GM21360 (cell line): ENCODE data around the gene ZDHHC7.

Experiments used
- ATAC-seq: cut with Tn5 transposase; IDR thresholded peaks from one replicate; pipeline ENCODE4 v1.9.1; 2021; ENCODE audit warnings: mild to moderate bottlenecking, moderate library complexity; ENCODE audit not compliant: unreplicated experiment

ZDHHC7 gene

DNA sequence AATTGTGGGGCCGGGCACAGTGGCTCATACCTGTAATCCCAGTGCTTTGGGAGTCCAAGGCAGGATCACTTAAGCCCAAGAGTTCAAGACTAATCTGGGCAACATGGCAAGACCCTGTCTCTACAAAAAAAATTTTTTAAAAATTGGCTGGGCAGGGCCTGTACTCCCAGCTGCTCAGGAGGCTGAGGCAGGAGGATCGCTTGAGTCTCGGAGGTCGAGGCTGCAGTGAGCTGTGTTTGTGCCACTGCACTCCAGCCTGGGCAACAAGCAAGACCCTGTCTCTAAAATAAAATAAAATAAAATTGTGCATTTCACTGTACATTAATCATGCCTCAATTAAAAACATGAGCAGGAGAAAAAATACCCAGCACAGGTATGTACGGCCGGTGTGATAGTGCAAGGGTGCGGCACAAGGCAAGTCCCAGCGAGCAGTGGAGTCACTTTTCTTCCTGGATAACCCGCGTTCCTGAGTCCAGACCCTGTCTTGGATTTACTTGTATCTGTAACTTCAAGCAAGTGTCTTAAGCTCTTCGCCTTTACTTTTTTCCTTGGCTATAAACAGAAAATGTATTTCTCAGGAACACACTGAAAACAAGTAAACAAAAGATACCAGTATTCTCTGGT is 11.4 kb downstream of the ZDHHC7 start:
- no peak for ATAC-seq

DNA sequence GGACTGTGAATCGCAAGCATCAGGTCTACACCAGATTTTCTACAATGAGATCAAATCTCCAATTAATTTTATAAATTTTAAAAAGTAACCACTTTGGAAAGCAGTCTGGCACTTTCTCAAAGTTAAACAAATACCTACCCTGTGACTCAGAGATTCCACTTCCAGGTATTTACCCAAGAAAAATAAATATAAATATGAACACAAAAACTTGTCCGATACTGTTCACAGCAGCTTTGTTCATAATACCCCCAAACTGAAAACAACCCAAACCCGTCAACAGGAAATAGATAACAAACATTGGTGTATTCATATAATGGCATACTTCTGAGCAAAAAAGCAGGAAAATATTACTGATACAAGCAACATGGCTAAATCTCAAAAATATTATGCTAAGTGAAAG is 12.1 kb downstream of the ZDHHC7 start:
- no peak for ATAC-seq

DNA sequence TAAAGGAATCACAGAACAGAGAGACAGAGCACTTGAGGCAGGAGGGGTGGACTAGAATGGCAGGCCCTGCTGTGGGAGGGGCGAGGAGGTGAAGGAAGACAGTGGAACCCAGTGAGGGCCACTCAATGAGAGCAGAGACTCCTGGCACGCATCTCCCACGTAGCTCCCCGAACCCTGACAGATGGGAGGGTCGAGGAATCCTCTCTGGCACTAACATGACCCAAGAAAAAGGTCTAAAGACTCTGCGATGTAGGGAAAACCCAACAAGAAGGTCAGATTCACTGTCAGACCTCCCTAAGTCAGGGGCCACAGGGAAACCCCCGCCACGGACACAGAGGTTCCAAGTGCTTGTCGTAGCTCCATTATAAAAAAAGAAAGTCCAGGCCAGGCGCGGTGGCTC is 15.0 kb downstream of the ZDHHC7 start:
- no peak for ATAC-seq

DNA sequence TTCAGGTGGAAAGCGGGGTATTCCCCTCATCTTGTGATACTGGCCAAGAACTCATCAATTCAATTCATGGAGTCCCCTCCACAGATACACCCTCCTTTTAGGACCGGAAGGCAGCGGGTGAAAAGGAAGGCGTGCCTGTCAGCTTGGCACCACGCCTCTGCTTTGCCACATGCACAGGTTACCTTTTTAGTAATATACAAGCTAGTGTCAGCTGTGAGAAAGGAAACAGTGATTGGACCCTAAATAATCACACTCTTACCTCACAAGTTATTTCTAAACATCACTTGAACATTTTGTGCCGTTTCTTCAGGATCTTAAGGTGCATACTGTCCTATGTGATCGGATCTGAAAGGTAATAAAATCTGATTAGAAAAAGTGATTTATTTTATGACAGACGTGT is 15.7 kb downstream of the ZDHHC7 start:
- no peak for ATAC-seq

DNA sequence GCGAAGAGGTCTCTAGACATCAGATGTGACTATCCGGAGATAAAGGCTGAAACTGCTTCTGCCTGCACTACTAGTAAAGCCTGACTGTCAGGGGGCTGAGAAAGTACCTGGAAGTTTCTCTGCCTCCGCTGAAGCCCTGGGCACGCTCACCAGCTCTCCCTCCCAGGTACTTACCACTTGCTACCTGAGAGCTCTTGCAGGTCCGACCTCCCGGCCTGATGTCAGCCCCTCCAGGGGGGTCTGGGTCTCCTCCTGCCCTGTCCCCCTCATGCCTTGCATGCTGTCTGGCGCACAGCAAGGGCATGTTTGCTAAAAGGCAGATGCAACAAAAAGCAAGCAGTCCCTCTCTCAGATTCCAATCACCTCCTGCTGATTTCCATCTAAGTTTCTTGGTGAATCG is 17.4 kb downstream of the ZDHHC7 start:
- ATAC-seq, result no peak

DNA sequence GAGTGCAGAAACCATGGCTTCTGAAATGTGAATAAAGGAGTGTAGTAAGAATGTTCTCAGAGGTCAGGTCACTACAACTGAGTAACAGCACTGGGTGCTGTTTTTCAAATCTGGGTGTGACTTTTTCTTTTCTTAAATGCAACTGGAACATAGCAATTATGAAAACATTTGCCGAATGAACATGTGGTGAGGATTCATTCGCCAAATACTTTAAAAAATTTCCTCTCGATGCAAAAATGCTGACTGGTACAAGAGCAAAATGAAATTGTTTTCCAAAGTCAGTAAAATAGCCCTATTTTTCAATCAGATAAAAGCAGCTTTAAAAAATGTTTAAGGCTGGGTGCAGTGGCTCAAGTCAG is 18.6 kb downstream of the ZDHHC7 start:
- no peak for ATAC-seq

DNA sequence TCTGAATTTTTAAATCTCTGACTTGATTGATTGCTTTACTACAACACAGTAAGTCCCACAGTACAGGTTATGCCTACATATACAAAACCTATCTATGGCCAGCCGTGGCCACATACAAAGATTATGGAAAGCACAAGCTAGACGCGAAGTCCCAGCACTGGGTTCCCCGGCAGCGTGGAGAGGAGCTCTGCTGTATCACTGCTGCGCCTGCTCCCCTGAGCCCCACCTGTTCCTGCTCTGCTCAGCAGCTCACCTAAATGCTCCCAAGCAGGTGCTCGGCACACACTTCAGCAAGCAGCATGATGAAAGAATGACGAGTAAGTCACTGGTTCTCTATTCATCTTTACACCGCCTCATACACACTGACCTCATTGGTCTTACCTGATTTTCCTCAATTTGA is 20.6 kb downstream of the ZDHHC7 start:
- no peak for ATAC-seq

DNA sequence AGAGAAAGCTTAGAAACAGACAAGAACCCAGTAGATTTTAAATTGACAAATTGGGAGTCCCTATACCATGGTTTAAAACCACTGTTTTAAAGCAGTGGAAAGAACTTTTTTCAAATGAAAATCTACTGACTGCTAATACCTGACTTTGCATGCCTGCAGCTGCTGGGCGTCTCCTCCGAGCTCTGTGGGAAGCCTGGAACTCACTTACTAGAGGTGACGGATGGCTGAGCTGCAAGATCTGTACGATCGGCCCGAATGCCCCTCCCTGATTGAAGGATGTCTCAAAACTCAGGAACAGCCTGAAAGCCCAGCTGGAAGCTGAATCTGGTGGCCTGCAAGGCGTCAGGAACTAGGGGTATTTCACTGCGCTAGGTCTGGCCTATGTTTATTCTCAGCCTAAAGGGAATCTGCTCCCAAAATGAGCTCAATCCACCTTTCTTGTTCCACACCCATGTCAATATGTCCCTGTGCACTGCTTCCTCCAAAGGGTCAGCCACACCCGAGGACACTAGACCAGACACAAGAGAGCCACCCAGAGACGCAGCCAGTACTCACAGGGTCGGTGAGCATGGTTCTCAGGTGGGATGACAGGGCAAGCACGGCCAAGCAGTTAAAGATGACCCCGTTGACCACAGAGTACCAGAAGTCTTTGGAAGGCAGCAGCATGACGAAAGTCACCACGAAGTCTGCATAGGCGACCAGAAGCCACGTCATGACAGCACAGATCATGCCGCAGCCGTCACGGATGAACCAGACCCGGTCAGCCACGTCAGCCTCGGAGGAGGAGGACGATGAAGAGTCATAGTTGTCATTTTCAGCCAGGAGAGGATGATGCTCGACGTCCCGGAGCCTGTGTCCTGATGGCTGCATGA is 21.4 kb downstream of the ZDHHC7 start:
- no peak for ATAC-seq

DNA sequence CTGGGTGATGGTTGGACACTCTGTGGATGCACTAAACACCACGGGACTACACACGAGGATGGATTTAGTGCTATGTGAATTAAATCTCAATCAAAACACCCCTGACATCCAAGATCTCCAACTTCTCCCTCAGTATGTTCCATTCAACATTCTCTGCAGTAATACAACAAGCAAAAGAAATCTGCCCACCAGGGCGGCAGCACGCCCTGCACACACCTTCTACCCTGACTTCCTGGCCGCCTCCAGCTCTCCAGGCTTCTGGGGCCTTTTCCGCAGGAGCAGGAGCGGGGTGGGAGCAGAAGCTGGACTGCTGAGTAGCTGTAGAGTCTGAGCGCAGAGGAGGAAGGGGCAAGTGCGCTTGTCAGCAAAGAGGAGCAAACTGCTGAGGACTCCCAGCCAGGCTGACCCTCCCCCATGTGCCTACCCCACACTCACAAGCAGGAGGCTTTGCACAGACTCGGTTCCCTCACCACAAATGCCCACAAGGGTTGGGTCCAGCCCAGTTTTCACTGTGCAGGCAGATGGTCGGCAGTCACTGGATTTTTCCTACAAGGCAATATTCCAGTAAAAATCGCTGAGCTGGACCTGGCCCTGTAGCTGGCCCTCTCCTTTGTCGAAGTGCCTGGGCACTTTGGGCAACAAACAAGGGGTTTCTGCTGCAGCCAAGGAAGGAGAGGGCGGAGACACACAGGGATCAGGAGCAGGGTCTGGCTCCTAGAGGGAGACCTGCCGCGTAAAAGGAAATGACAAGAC is 22.8 kb downstream of the ZDHHC7 start:
- ATAC-seq, result no peak

DNA sequence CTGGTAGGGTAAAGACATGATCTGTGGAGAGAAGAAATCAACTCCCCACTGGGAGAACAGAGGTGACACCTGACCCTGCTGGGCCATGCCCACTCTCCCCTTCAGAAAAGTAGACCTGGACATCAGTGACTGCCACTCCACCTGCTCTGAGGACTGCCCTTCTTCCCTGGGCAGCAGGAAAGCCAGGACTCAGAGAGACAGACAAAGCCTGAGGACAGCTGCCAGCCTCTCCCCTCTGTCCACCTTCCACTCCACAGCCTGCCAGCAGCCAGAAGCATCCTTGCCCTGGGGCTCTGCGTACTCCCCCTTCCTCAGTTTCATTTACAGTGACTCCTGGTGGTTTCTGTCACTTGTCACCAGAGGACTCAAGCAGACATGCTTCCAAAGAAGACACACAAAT is 24.5 kb downstream of the ZDHHC7 start:
- ATAC-seq, result no peak

DNA sequence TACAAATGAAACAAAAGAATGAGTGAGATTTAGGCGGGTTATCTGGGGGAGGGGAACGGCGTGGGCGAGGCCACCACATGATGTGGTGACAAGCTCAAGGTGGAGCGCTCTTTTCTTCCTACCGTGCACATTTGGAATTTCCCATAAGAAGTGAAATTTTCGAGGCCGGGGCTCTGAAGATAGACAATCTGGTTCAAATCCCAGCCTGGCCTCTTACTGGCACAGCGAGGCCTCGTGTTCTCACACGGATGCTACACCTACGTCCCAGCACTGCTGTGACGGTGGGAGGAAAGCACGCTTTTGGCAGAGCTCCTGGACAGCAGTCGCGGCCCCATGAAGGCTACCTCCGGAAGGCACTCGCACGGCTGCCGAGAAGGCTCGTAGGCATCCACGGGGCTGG is 25.2 kb downstream of the ZDHHC7 start:
- no peak for ATAC-seq

DNA sequence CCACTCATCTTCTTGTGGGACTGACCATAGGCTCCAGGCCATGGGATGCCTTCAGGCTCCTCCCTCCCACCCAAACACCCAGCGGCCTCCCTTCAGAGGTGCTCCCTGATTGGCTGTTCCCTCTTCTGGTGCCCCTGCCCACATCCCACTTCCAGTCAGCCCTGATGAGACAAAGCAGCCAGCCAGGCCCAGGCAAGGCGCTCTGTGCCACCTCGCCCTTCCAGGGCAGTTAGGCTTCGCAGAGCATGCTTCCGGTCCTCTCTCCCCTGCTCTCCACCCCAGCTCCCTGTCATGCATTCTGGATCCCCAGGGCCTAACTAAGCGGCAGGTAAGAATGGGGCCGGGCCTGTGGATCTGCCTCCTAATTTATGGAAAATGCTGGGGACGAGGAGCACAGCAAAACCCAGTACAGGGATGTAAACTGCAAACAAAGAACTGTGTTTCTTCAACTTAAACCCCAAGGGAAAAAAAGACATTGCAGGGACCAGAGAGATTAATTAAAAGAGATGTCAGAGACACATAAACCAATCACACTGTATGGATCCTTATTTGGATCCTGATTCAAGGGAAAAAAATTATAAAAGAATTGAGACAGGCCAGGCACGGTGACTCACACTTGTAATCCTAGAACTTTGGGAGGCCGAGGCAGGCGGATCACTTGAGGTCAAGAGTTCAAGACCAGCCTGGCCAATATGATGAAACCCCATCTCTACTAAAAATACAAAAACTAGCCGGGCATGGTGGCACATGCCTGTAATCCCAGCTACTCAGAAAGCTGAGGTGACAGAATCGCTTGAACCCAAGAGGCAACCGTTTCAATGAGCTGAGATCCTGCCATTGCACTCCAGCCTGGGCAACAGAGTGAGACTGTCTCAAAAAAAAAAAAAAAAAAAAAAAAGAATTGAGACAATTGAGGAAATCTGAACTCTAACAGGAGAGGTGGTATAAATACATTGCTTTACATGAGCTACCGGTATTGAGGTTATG is 26.0 kb downstream of the ZDHHC7 start:
- no peak for ATAC-seq

DNA sequence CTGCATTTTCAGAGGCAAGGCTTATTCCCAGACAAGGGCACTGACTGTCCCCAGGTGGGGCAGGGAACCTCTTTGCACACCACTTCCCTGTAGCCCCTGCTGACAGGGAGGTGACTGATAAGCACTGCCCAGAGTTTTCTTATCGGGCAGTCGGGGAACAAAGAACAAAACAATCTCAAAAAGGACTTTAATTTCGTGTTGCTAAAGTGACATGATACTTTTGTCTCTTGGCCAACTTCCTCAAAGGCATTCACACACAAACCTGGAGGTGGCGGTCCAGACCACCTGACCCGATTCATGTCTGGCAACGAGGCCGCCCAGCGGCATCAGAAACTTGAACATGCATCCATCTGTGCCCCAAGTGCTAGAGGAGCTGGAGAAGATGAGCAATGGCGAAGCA is 28.9 kb downstream of the ZDHHC7 start:
- no peak for ATAC-seq

DNA sequence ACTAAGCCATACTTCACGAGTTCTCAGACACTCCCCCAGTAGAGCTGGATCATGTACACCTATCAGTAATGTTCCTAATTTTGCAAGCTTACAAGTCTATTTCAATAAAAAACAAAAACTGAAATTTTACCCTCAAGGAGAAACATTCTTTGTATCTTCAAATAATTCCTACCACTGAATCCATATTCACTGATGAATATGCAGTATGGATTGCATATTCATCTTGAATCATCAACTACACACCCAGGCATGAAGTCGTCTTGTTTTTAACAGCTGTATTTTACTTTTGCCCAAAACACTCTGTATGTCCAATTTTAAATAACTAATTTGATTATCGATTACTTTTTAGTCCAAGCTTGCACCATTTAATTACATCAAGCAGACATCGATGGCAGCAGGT is 31.8 kb downstream of the ZDHHC7 start:
- ATAC-seq, result no peak

DNA sequence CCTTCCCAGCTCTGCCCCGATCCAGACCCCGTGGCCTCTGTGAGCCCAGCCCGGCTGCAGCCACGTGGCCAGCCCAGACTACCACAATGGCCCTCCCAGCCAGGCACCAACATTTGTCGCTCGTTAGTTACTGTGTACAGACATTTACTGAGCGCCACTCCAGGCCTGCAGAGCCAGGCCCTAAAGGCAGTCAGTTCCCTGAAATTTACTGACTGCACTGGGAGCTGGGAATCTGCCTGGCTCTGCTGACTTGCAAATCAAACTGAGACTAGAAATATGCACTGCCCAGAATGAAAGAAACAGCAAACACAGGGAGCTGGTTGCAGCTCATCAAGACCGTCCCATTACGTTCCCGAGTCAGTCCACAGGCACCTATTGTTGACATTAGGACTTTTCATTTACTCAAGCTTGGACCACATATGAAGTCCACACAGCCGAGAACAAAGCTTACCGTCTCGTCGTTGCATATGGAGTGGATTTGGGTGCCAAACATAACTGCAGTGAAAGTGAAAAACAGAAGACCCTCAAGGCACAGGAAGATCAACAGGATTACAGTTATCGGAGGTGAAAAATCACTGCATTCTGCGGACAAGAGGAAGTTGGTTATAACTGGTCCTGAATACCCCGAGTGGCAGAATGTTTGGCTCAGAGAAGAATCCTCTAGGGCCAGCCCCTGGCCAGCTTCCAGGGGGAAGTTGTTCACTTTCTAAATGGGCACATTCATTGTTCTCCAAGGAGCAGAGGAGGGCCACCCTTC is 34.5 kb downstream of the ZDHHC7 start:
- ATAC-seq, result no peak

DNA sequence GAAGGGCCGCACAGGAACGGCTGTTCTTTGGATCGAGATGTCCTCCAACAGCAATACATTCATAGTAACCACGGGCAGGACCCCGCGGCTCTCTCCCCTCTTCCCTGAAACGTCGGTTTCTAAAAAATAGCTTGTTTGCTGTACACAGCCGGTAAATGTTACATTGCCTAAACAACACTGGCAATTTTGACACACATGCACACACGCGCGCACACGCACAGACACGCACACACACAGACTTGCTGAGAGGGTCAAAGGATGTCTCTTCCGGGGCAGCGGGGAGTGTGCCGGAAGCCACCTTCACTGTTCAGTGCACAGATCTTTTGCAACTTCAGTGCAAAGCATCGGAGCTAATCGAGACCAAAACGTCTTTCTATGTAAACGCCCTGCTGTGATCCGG is 35.8 kb downstream of the ZDHHC7 start:
- no peak for ATAC-seq

DNA sequence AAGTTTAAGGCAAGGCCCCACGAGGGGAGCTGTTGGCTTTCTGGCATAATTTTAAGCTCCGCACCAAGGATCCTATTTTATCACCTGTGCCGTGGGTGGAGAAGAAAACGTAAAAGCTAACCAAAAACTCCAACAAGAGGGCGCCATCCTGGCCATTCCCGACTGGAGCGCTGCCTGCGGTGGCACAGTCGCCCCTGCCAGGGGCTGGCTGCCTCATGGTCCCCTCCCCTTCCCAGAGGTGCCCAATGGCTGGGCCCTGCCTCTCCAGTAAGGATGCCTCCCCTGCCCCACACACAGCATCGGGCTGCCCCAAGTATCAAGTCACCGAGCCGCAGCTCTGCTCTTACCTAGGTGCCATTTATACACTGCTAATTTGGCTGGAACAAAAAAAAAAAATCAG is 36.3 kb downstream of the ZDHHC7 start:
- no peak for ATAC-seq

DNA sequence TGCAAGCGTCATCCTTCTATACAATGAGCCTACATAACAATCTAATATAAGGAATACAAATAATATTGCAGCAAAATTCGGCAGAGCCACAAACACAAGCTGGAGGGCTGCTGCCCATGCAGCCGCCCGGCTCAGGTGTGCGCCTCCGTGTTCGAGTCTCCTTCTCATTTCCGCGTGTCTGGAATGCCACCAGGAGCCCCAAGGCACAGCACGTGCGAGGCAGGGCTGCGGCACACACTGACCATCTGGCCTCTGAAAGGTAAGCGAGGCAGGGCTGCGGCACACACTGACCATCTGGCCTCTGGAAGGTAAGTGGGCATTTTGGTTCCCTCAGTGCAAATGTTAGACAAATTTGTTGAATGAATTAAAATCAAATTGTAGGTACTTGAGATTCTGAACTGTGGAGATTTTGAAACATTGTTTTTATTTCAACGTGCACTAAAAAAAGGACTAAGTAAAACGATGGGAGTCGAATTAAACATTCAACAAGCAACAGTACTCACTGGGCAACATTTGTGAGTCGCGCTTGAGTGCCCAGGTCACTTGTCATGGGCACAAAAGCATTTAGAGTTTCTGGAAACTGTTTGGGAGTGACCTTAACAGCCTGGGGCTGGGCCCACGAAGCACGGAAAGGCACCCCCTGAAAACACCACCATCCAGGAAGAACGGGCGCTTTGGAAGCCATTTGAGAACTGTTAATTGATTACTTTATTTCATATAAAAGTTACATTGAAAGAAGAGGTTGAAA is 37.4 kb downstream of the ZDHHC7 start:
- no peak for ATAC-seq

DNA sequence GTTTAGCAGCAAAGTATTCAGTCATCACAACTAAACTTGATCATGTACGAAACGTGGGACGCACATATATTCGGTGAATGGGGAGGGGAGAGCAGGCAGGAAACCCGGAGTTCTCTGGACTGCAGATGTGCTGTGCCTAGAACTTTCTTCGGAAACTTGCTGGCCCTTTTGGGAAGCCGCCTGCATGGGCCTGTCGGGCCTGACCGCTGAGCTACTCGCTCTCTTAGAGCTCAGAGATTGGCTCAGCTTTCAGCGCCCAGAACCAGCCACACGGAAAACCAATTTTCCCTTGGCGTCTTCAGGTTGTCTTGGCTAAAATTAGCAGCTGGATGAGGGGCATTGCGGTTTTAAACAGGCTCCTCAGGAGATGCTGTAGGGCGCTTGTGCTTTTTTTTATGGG is 38.1 kb downstream of the ZDHHC7 start:
- no peak for ATAC-seq
